Coronary artery (tissue), 2 donors: ENCODE measurements around the gene PTH2R.

Experiments used
- DNase-seq: peaks from one replicate; pipeline ENCODE4 v3.0.0-alpha.2; 2017; ENCODE audit warnings: low spot score
- H3K27ac ChIP-seq, 2 donors: fragments of 200-600 bp; sonication (generic); one replicate each; pipeline ENCODE4 v1.5.1; 2016 to 2019
- H3K4me3 ChIP-seq: fragments of 200-600 bp; sonication (generic); 2 replicates; pipeline ENCODE4 v1.5.1; 2016; ENCODE audit warnings: mild to moderate bottlenecking, moderate library complexity
- CTCF ChIP-seq: fragments of 200-600 bp; sonication (generic); IDR thresholded peaks from one replicate; pipeline ENCODE4 v1.5.1; 2019; ENCODE audit warnings: antibody characterized with exemption

Gene PTH2R

DNA sequence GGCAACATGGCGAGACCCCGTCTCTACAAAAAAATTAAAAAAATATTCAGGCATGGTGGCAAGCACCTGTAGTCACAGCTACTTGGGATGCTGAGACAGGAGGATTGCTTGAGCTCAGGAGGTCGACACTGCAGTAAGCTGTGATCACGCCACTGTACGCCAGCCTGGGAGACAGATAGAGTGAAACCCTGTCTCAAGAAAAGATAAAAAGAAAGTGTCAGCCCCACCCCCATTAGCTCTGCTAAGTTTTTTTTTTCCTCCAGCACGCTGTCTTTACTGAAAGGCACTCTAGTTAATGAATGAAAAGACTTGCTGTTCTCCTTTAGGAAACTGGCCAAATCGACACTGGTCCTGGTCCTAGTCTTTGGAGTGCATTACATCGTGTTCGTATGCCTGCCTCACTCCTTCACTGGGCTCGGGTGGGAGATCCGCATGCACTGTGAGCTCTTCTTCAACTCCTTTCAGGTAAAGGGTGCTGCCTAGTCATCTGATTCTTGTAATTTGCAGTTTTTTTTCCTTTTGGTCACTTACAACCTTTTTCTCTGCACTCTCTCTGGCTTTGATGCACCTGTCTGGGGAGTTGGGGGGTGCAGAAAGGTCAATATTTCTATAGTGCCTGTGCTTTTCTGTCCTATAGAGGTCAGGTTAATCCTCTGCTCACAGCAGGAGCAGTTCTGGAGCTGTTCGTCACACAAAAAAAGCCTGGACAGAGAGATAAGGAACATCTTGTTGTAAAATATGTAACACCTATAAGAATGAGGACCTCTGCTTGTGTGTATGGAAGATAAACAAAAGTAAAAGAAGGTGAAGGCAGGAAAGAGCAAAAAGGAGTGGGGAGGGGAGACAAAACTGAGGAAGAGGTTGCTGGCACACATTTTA, 82.3 kb downstream of the PTH2R start:
- no peak overlapping the region for H3K4me3 ChIP-seq
- H3K27ac ChIP-seq: no peak overlapping the region
- DNase-seq: no peak
- no peak for TF ChIP-seq CTCF

DNA sequence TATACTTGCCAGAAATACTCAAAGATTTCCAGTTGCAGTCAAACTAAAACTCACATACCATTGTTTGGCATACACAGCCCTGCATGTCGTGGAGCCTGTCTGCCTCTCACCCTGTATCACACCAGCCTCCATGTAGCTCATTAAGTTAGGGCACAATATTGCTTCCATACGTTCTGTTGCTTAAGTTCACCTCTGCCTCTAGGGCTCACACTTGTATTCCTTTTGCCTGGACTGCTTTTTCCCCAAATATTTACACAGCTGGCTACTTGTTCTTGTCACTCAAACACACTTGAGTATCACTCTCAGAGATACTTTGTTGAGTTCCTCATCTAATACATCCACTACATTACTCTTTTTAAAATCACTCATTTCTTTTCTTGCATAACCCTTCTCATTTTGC, 83.1 kb downstream of the PTH2R start:
- Histone ChIP-seq H3K4me3 (no peak overlapping the region), H3K27ac (no peak overlapping the region)
- TF ChIP-seq CTCF: no peak
- no peak for DNase-seq

DNA sequence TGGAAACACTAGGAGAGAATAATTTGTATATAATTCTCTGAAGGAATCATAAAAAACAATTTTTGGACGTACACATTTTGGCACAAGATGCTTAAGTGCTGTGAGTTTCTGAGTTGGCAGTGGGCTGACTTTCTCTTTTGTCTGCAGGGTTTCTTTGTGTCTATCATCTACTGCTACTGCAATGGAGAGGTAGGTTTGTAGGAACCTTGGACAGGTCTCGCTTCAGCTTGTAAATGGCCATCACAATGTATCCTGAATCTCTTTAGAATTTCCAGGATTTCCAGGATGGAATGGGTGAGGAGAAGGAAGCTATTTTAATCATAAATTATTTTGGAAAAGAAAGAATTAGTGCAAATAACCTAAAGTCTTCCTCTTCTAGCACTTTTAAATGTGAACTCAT, 83.9 kb downstream of the PTH2R start:
- no peak overlapping the region for H3K4me3 ChIP-seq
- TF ChIP-seq CTCF: no peak
- DNase-seq: no peak
- H3K27ac ChIP-seq: no peak overlapping the region

GRCh38 chr2:208491641-208492040, 85.0 kb downstream of the PTH2R start:
- Histone ChIP-seq H3K4me3 (no peak overlapping the region), H3K27ac (no peak overlapping the region)
- DNase-seq: no peak
- TF ChIP-seq CTCF: no peak

DNA sequence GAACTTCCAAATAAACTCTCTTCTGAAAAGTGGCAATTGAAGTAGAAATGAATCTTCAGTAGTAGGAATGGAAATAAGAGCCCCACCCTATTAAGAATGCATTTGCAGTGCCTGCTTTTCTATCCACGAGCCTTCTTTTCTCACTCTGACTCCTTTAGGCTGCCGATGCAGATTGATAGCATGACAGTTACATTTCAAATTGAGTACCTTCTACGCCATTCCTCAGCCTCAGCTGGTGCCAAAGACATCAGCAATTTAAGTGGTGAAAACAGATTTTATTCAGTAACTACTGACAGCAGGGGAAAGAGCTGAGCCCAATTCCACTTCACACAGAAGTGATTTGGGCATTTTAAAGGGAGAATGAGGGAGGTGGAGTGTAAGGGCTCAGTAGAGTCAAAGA, 85.5 kb downstream of the PTH2R start:
- DNase-seq: no peak
- H3K4me3 ChIP-seq: no peak overlapping the region
- no peak overlapping the region for H3K27ac ChIP-seq
- no peak for TF ChIP-seq CTCF

DNA sequence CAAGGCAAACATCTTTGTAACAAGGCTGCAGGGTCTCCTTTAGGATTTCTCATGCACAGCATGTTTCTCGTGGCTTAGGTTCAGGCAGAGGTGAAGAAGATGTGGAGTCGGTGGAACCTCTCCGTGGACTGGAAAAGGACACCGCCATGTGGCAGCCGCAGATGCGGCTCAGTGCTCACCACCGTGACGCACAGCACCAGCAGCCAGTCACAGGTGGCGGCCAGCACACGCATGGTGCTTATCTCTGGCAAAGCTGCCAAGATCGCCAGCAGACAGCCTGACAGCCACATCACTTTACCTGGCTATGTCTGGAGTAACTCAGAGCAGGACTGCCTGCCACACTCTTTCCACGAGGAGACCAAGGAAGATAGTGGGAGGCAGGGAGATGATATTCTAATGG, 86.6 kb downstream of the PTH2R start:
- Histone ChIP-seq H3K27ac (no peak overlapping the region), H3K4me3 (no peak overlapping the region)
- TF ChIP-seq CTCF: no peak
- no peak for DNase-seq

GRCh38 chr2:208496129-208496528, 89.5 kb downstream of the PTH2R start:
- no peak for DNase-seq
- H3K27ac ChIP-seq: no peak overlapping the region
- no peak overlapping the region for H3K4me3 ChIP-seq
- TF ChIP-seq CTCF: no peak
